ENCODE measurements around the gene PAM.

Gene PAM

GRCh38 chr5:103034662-103035392, 279.7 kb downstream of the PAM start:
- H3K27me3 ChIP-seq (replicated peaks; ENCODE audit: insufficient read depth, low read length), result no peaks in the 10 kb centered on the region
- TF ChIP-seq EZH2phosphoT487 (IDR thresholded peaks at IDR 0.05; ENCODE audit: low read length) (no peak), EZH2 (optimal IDR thresholded peaks at IDR 0.05; ENCODE audit: low read depth, low read length) (no peak), CTCF (IDR thresholded peaks at IDR 0.05; ENCODE audit: low read length) (no peak)

GRCh38 chr5:103035701-103036100, 280.6 kb downstream of the PAM start:
- H3K9me2 ChIP-seq (replicated peaks; ENCODE audit: insufficient read depth, low read length), result no peaks in the 10 kb centered on the region
- H3K4me3 ChIP-seq (ENCODE audit: low read length), result no peak overlapping the region
- no peak overlapping the region for H3K9ac ChIP-seq (ENCODE audit: low read length)
- no peaks in the 10 kb centered on the region for H3K27me3 ChIP-seq (replicated peaks; ENCODE audit: insufficient read depth, low read length)
- H3K79me2 ChIP-seq (ENCODE audit: low read length), result no peaks in the 10 kb centered on the region
- no peak for DNase-seq
- no peak overlapping the region for H2AFZ ChIP-seq (ENCODE audit: low read length)
- 0 out of 2 replicates have a peak, but pooled peaks cover 3% of the 10 kb centered on the region for H3K4me1 ChIP-seq (ENCODE audit: low read length)
- H3F3A ChIP-seq (ENCODE audit: insufficient read depth, low read length), result no peaks in the 10 kb centered on the region
- no peaks in the 10 kb centered on the region for H3K9me3 ChIP-seq (replicated peaks; ENCODE audit: insufficient read depth, low read length)
- H3K36me3 ChIP-seq (replicated peaks; ENCODE audit: insufficient read depth, low read length), result no peaks in the 10 kb centered on the region
- H3K4me2 ChIP-seq (ENCODE audit: low read depth, low read length), result no peak overlapping the region
- no peak overlapping the region for H3K27ac ChIP-seq (ENCODE audit: low read length)
- TF ChIP-seq CTCF (IDR thresholded peaks at IDR 0.05; ENCODE audit: low read length) (no peak), EZH2phosphoT487 (IDR thresholded peaks at IDR 0.05; ENCODE audit: low read length) (no peak), EZH2 (optimal IDR thresholded peaks at IDR 0.05; ENCODE audit: low read depth, low read length) (no peak)
- H4K20me1 ChIP-seq (ENCODE audit: insufficient read depth, low read length), result no peaks in the 10 kb centered on the region

More at GRCh38 chr5:103034662-103035392, 279.7 kb downstream of the PAM start:
- Histone ChIP-seq H3K9me3 (replicated peaks; ENCODE audit: insufficient read depth, low read length) (no peaks in the 10 kb centered on the region), H3K79me2 (ENCODE audit: low read length) (no peaks in the 10 kb centered on the region), H3K9ac (ENCODE audit: low read length) (no peak overlapping the region), H3K27ac (ENCODE audit: low read length) (no peak overlapping the region), H3F3A (ENCODE audit: insufficient read depth, low read length) (no peaks in the 10 kb centered on the region), H3K36me3 (replicated peaks; ENCODE audit: insufficient read depth, low read length) (no peaks in the 10 kb centered on the region), H2AFZ (ENCODE audit: low read length) (no peak overlapping the region), H3K4me2 (ENCODE audit: low read depth, low read length) (no peak overlapping the region), H3K4me1 (ENCODE audit: low read length) (no peaks in the 10 kb centered on the region), H3K4me3 (ENCODE audit: low read length) (no peak overlapping the region), H4K20me1 (ENCODE audit: insufficient read depth, low read length) (no peaks in the 10 kb centered on the region), H3K9me2 (replicated peaks; ENCODE audit: insufficient read depth, low read length) (no peaks in the 10 kb centered on the region)
- DNase-seq, result no peak

GRCh38 chr5:103036601-103037000, 281.5 kb downstream of the PAM start:
- Histone ChIP-seq H3K9me2 (replicated peaks; ENCODE audit: insufficient read depth, low read length) (no peaks in the 10 kb centered on the region), H3K4me3 (ENCODE audit: low read length) (no peak overlapping the region), H3K4me2 (ENCODE audit: low read depth, low read length) (no peak overlapping the region), H2AFZ (ENCODE audit: low read length) (no peak overlapping the region), H3F3A (ENCODE audit: insufficient read depth, low read length) (no peaks in the 10 kb centered on the region), H3K27me3 (replicated peaks; ENCODE audit: insufficient read depth, low read length) (no peaks in the 10 kb centered on the region), H3K9me3 (replicated peaks; ENCODE audit: insufficient read depth, low read length) (no peaks in the 10 kb centered on the region), H3K4me1 (ENCODE audit: low read length) (0 out of 2 replicates have a peak, but pooled peaks cover 3% of the 10 kb centered on the region), H4K20me1 (ENCODE audit: insufficient read depth, low read length) (no peaks in the 10 kb centered on the region), H3K9ac (ENCODE audit: low read length) (no peak overlapping the region), H3K36me3 (replicated peaks; ENCODE audit: insufficient read depth, low read length) (no peaks in the 10 kb centered on the region), H3K27ac (ENCODE audit: low read length) (no peak overlapping the region), H3K79me2 (ENCODE audit: low read length) (no peaks in the 10 kb centered on the region)
- no peak for TF ChIP-seq EZH2 (optimal IDR thresholded peaks at IDR 0.05; ENCODE audit: low read depth, low read length)
- no peak for DNase-seq

Data from MM.1S (cell line).